Measurements from ENCODE around the gene WDR91.

The WDR91 gene

GRCh38 chr7:135162382-135163001 lies 48.8 kb downstream of the WDR91 start:
- DNase-seq (ENCODE audit: low read depth in 2 of 3, low spot score in 1 of 3) = no peak

GRCh38 chr7:135161669-135162068 lies 49.7 kb downstream of the WDR91 start:
- DNase-seq (ENCODE audit: low read depth in 2 of 3, low spot score in 1 of 3) = no peak

GRCh38 chr7:135160858-135161653 lies 50.3 kb downstream of the WDR91 start:
- DNase-seq (ENCODE audit: low read depth in 2 of 3, low spot score in 1 of 3) = no peak

- DNase-seq (ENCODE audit: low read depth in 2 of 3, low spot score in 1 of 3) = no peak
Measured at GRCh38 chr7:135160098-135160857, 51.0 kb downstream of the WDR91 start.

- no peak for DNase-seq (ENCODE audit: low read depth in 2 of 3, low spot score in 1 of 3)
Measured at GRCh38 chr7:135159359-135160085, 51.8 kb downstream of the WDR91 start.

- DNase-seq (ENCODE audit: low read depth in 2 of 3, low spot score in 1 of 3) = no peak
Measured at GRCh38 chr7:135158874-135159273, 52.5 kb downstream of the WDR91 start.

GRCh38 chr7:135158141-135158655 lies 53.1 kb downstream of the WDR91 start:
- DNase-seq (ENCODE audit: low read depth in 2 of 3, low spot score in 1 of 3) = no peak

- DNase-seq (ENCODE audit: low read depth in 2 of 3, low spot score in 1 of 3) = no peak
Measured at GRCh38 chr7:135156290-135156689, 55.0 kb downstream of the WDR91 start.

- no peak for DNase-seq (ENCODE audit: low read depth in 2 of 3, low spot score in 1 of 3)
Measured at GRCh38 chr7:135154734-135155133, 56.6 kb downstream of the WDR91 start.

- DNase-seq (ENCODE audit: low read depth in 2 of 3, low spot score in 1 of 3) = no peak
Measured at GRCh38 chr7:135152442-135152841, 58.9 kb downstream of the WDR91 start.

- DNase-seq (ENCODE audit: low read depth in 2 of 3, low spot score in 1 of 3) = no peak
Measured at GRCh38 chr7:135151533-135151932, 59.8 kb downstream of the WDR91 start.

GRCh38 chr7:135151132-135151531 lies 60.2 kb downstream of the WDR91 start:
- DNase-seq (ENCODE audit: low read depth in 2 of 3, low spot score in 1 of 3) = no peak

- no peak for DNase-seq (ENCODE audit: low read depth in 2 of 3, low spot score in 1 of 3)
Measured at GRCh38 chr7:135150072-135150782, 61.1 kb downstream of the WDR91 start.

- DNase-seq (ENCODE audit: low read depth in 2 of 3, low spot score in 1 of 3) = peak in 1 of 3 donors; percentile 48
Measured at GRCh38 chr7:135147899-135148721, 63.2 kb downstream of the WDR91 start, which contains the start of gene TMEM140. TMEM140 (plus strand) TSS chr7:135148072; CDS start chr7:135164442, 16,370 bp downstream.

GRCh38 chr7:135147341-135147898 lies 63.9 kb downstream of the WDR91 start:
- DNase-seq (ENCODE audit: low read depth in 2 of 3, low spot score in 1 of 3) = no peak

GRCh38 chr7:135143885-135144668 lies 67.2 kb downstream of the WDR91 start:
- no peak for DNase-seq (ENCODE audit: low read depth in 2 of 3, low spot score in 1 of 3)

All from stimulated activated CD4-positive, alpha-beta T cell treated with anti-CD3 and anti-CD28 coated beads, Interleukin-12 subunit alpha, Interleukin-12 subunit beta, amount 100 ng/mL, for 48 hours (primary cell).